Hematopoietic multipotent progenitor cell treated with erythropoietin and hydrocortisone succinate and interleukin-3 and kit ligand, for 6 days (in vitro differentiated cells): Measurements from ENCODE around the gene PRICKLE1.

Experiments used
- DNase-seq: peaks from one replicate; pipeline ENCODE4 v3.0.0-alpha.2; 2015

Gene PRICKLE1

GRCh38 chr12:42486407-42486806, 103.1 kb downstream of the PRICKLE1 start:
- peak; percentile 50 for DNase-seq

- no peak for DNase-seq
Observed at GRCh38 chr12:42485823-42486222, 103.7 kb downstream of the PRICKLE1 start.

- peak; percentile 41 for DNase-seq
Observed at GRCh38 chr12:42484996-42485395, 104.5 kb downstream of the PRICKLE1 start.

- no peak for DNase-seq
Observed at GRCh38 chr12:42483521-42483790, 106.1 kb downstream of the PRICKLE1 start.

GRCh38 chr12:42482748-42483520, 106.6 kb downstream of the PRICKLE1 start:
- peak; percentile 71 for DNase-seq

GRCh38 chr12:42482041-42482747, 107.4 kb downstream of the PRICKLE1 start:
- peak; percentile 11 for DNase-seq

- DNase-seq, result no peak
Observed at GRCh38 chr12:42481368-42481767, 108.2 kb downstream of the PRICKLE1 start.

GRCh38 chr12:42477941-42478340, 111.6 kb downstream of the PRICKLE1 start:
- DNase-seq, result no peak

- no peak for DNase-seq
Observed at GRCh38 chr12:42475106-42475505, 114.4 kb downstream of the PRICKLE1 start.

- no peak for DNase-seq
Observed at GRCh38 chr12:42474391-42474790, 115.2 kb downstream of the PRICKLE1 start.

GRCh38 chr12:42473561-42473960, 116.0 kb downstream of the PRICKLE1 start:
- DNase-seq, result no peak

GRCh38 chr12:42473130-42473529, 116.4 kb downstream of the PRICKLE1 start:
- no peak for DNase-seq

GRCh38 chr12:42472376-42472775, 117.2 kb downstream of the PRICKLE1 start:
- no peak for DNase-seq

- peak; percentile 54 for DNase-seq
Observed at GRCh38 chr12:42469355-42470175, 120.0 kb downstream of the PRICKLE1 start.

GRCh38 chr12:42468921-42469320, 120.6 kb downstream of the PRICKLE1 start:
- DNase-seq, result peak; percentile 43

GRCh38 chr12:42468341-42468821, 121.2 kb downstream of the PRICKLE1 start:
- DNase-seq, result peak; percentile 65

GRCh38 chr12:42463671-42464070, 125.9 kb downstream of the PRICKLE1 start:
- no peak for DNase-seq

GRCh38 chr12:42462486-42462885, 127.1 kb downstream of the PRICKLE1 start:
- no peak for DNase-seq

GRCh38 chr12:42459336-42459847, 130.2 kb downstream of the PRICKLE1 start:
- DNase-seq, result no peak

- DNase-seq, result no peak
Observed at GRCh38 chr12:42458575-42458974, 131.0 kb downstream of the PRICKLE1 start.

GRCh38 chr12:42450248-42450647, 139.3 kb downstream of the PRICKLE1 start:
- no peak for DNase-seq

- no peak for DNase-seq
Observed at GRCh38 chr12:42448841-42449240, 140.7 kb downstream of the PRICKLE1 start.

- no peak for DNase-seq
Observed at GRCh38 chr12:42447371-42447786, 142.2 kb downstream of the PRICKLE1 start.
